GM18511 (cell line): Measurements from ENCODE around the gene NPLOC4.
"Not testable (repeated sequence)": the region's sequence is repeated elsewhere in the genome, so short reads cannot be mapped to it uniquely, and the experiment has no call there.

Experiments used
- ATAC-seq: cut with Tn5 transposase; IDR thresholded peaks from one replicate; pipeline ENCODE4 v1.9.1; 2021; ENCODE audit warnings: mild to moderate bottlenecking, moderate library complexity; ENCODE audit not compliant: unreplicated experiment

NPLOC4 gene

GRCh38 chr17:81589612-81590011, 47.3 kb downstream of the NPLOC4 start:
- ATAC-seq, result no peak

GRCh38 chr17:81586096-81586495, 50.8 kb downstream of the NPLOC4 start:
- no peak for ATAC-seq

- ATAC-seq, result not testable (repeated sequence)
Observed at GRCh38 chr17:81584771-81585170, 52.1 kb downstream of the NPLOC4 start.

- ATAC-seq, result no peak
Observed at GRCh38 chr17:81583589-81584342, 53.1 kb downstream of the NPLOC4 start.

- no peak for ATAC-seq
Observed at GRCh38 chr17:81582749-81583148, 54.2 kb downstream of the NPLOC4 start.

GRCh38 chr17:81582341-81582740, 54.6 kb downstream of the NPLOC4 start:
- no peak for ATAC-seq

GRCh38 chr17:81581758-81582157, 55.2 kb downstream of the NPLOC4 start:
- ATAC-seq, result no peak

- no peak for ATAC-seq
Observed at GRCh38 chr17:81580481-81580880, 56.4 kb downstream of the NPLOC4 start.

- ATAC-seq, result no peak
Observed at GRCh38 chr17:81579821-81580321, 57.0 kb downstream of the NPLOC4 start.

GRCh38 chr17:81579298-81579697, 57.6 kb downstream of the NPLOC4 start:
- no peak for ATAC-seq

GRCh38 chr17:81578561-81579225, 58.2 kb downstream of the NPLOC4 start:
- no peak for ATAC-seq

GRCh38 chr17:81578038-81578441, 58.9 kb downstream of the NPLOC4 start:
- no peak for ATAC-seq

- no peak for ATAC-seq
Observed at GRCh38 chr17:81577278-81578000, 59.5 kb downstream of the NPLOC4 start.

- no peak for ATAC-seq
Observed at GRCh38 chr17:81576621-81577277, 60.2 kb downstream of the NPLOC4 start.

GRCh38 chr17:81575836-81576235, 61.1 kb downstream of the NPLOC4 start:
- no peak for ATAC-seq

- ATAC-seq, result no peak
Observed at GRCh38 chr17:81574643-81574956, 62.3 kb downstream of the NPLOC4 start.

- no peak for ATAC-seq
Observed at GRCh38 chr17:81573794-81574642, 62.9 kb downstream of the NPLOC4 start.

GRCh38 chr17:81572563-81573168, 64.2 kb downstream of the NPLOC4 start:
- ATAC-seq, result no peak

- ATAC-seq, result no peak
Observed at GRCh38 chr17:81570964-81571363, 65.9 kb downstream of the NPLOC4 start.

- no peak for ATAC-seq
Observed at GRCh38 chr17:81569986-81570514, 66.9 kb downstream of the NPLOC4 start.
